PFSK-1 (cell line): ENCODE results near the gene BAX.
A peak's percentile ranks its signal among the peaks of the same experiment; 100 is the strongest.

ENCODE experiments used
- FOXP2 ChIP-seq: optimal IDR thresholded peaks from 2 replicates; pipeline ENCODE3; 2011; ENCODE audit warnings: borderline replicate concordance, control low read depth, inconsistent platforms; ENCODE audit not compliant: insufficient read depth; ENCODE audit errors: extremely low read length, extremely low read depth
- POLR2AphosphoS5 ChIP-seq: IDR thresholded peaks from 2 replicates; pipeline ENCODE4 v1.6.1; 2012; ENCODE audit warnings: low read depth, mild to moderate bottlenecking, control low read depth, low read length, moderate library complexity
- REST ChIP-seq, 2 experiments: IDR thresholded peaks; 2 replicates each; pipeline versions ENCODE4 v1.6.1 to v1.8.0; 2011 to 2012; ENCODE audit warnings: low read depth in 2 of 2, low read length in 2 of 2, control low read depth in 1 of 2, inconsistent platforms in 1 of 2, mild to moderate bottlenecking in 1 of 2, moderate library complexity in 1 of 2; ENCODE audit not compliant: insufficient read depth in 1 of 2
- SIN3A ChIP-seq: IDR thresholded peaks from 2 replicates; pipeline ENCODE4 v1.6.1; 2012; ENCODE audit warnings: mild to moderate bottlenecking, low read length, moderate library complexity, borderline replicate concordance; ENCODE audit not compliant: insufficient read depth
- TAF1 ChIP-seq: IDR thresholded peaks from 2 replicates; pipeline ENCODE4 v1.6.1; 2012; ENCODE audit warnings: low read length, control low read depth, borderline replicate concordance; ENCODE audit not compliant: insufficient read depth

Gene BAX

GRCh38 chr19:48967346-48968178 lies 12.9 kb downstream of the BAX start:
- TF ChIP-seq TAF1 (no peak), REST (IDR thresholded peaks at IDR 0.05; ENCODE audit: insufficient read depth in 1 of 2, low read depth in 2 of 2, low read length in 2 of 2) (no peak), POLR2AphosphoS5 (peak; percentile 17; the same call in 1 of the 2 replicates), FOXP2 (no peak), SIN3A (no peak)

GRCh38 chr19:48968179-48968661 lies 13.5 kb downstream of the BAX start:
- TF ChIP-seq FOXP2 = no peak
- TF ChIP-seq TAF1 = no peak
- no peak for TF ChIP-seq REST (IDR thresholded peaks at IDR 0.05; ENCODE audit: insufficient read depth in 1 of 2, low read depth in 2 of 2, low read length in 2 of 2)
- TF ChIP-seq SIN3A = no peak
- no peak for TF ChIP-seq POLR2AphosphoS5

GRCh38 chr19:48968813-48969218 lies 14.1 kb downstream of the BAX start:
- TF ChIP-seq POLR2AphosphoS5 = no peak
- no peak for TF ChIP-seq FOXP2
- TF ChIP-seq TAF1 = no peak
- no peak for TF ChIP-seq SIN3A
- TF ChIP-seq REST (IDR thresholded peaks at IDR 0.05; ENCODE audit: insufficient read depth in 1 of 2, low read depth in 2 of 2, low read length in 2 of 2) = no peak

GRCh38 chr19:48969276-48970138 lies 14.8 kb downstream of the BAX start:
- TF ChIP-seq POLR2AphosphoS5 = no peak
- no peak for TF ChIP-seq REST (IDR thresholded peaks at IDR 0.05; ENCODE audit: insufficient read depth in 1 of 2, low read depth in 2 of 2, low read length in 2 of 2)
- TF ChIP-seq SIN3A = no peak
- TF ChIP-seq FOXP2 = no peak
- TF ChIP-seq TAF1 = no peak
